SK-N-SH (cell line): ENCODE data around the gene SRGN. TPM values are rescaled to one million over a fixed set of nuclear protein-coding genes. Genes with fewer than 3 reads are reported as not detected.

Source experiments
- CTCF ChIA-PET: fragments of 300-600, 350-600 bp; formaldehyde crosslinking; extraction: SDS; loops from one replicate; lab custom pipeline; 2021; lab: Yijun Ruan, JAX
- POLR2A ChIA-PET: fragments of 350-600 bp; sonication (Branson Sonifier 250); formaldehyde crosslinking; extraction: SDS; loops from one replicate; lab custom pipeline; 2020; ENCODE audit warnings: antibody characterized with exemption, inconsistent platforms; lab: Yijun Ruan, JAX
- DNase-seq: peaks from one replicate; pipeline ENCODE4 v3.0.0; 2012
- H2AFZ ChIP-seq: fragments of 200-600 bp; sonication (generic); 2 replicates; pipeline ENCODE4 v1.8.1; 2016; ENCODE audit warnings: antibody characterized with exemption, mild to moderate bottlenecking, low read depth
- H3F3A ChIP-seq: fragments of 200-600 bp; sonication (generic); replicated peaks from 2 replicates; pipeline ENCODE3; 2016; ENCODE audit warnings: antibody characterized with exemption, mild to moderate bottlenecking; ENCODE audit not compliant: insufficient read depth
- H3K27ac ChIP-seq, 2 experiments: fragments of 200-500 bp in 1 of 2; fragments of 200-600 bp in 1 of 2; sonication (Bioruptor generic) in 1 of 2; sonication (generic), shearing (Covaris generic) in 1 of 2; 2 replicates each; pipeline versions ENCODE4 v1.5.1 to v1.6.1; 2014 to 2016; ENCODE audit warnings: low read depth in 2 of 2, inconsistent platforms in 1 of 2, low read length in 1 of 2, mild to moderate bottlenecking in 1 of 2, mixed read lengths in 1 of 2
- H3K27me3 ChIP-seq: fragments of 200-600 bp; sonication (generic), shearing (Covaris generic); 2 replicates; pipeline ENCODE4 v1.6.1; 2016; ENCODE audit warnings: mixed run types; ENCODE audit not compliant: insufficient read depth
- H3K36me3 ChIP-seq, 2 experiments: fragments of 200-500 bp in 1 of 2; fragments of 200-600 bp in 1 of 2; sonication (Bioruptor generic) in 1 of 2; sonication (generic) in 1 of 2; replicated peaks in 1 of 2; 2 replicates each; pipeline versions ENCODE3 to v1.5.1; 2014 to 2016; ENCODE audit warnings: low read length in 1 of 2, mild to moderate bottlenecking in 1 of 2; ENCODE audit not compliant: insufficient read depth in 2 of 2, control insufficient read depth in 1 of 2
- H3K4me1 ChIP-seq, 2 experiments: fragments of 200-500 bp in 1 of 2; fragments of 200-600 bp in 1 of 2; sonication (Bioruptor generic) in 1 of 2; sonication (generic), shearing (Covaris generic) in 1 of 2; 2 replicates each; pipeline versions ENCODE4 v1.5.1 to v1.6.1; 2014 to 2016; ENCODE audit warnings: low read depth in 1 of 2, low read length in 1 of 2, mixed run types in 1 of 2; ENCODE audit not compliant: insufficient read depth in 2 of 2, control insufficient read depth in 1 of 2
- H3K4me2 ChIP-seq: fragments of 200-600 bp; sonication (generic), shearing (Covaris generic); 2 replicates; pipeline ENCODE4 v1.6.1; 2017; ENCODE audit warnings: mixed run types
- H3K4me3 ChIP-seq, 2 experiments: fragments of 200-500 bp in 1 of 2; fragments of 200-600 bp in 1 of 2; sonication (Bioruptor generic) in 1 of 2; sonication (generic), shearing (Covaris generic) in 1 of 2; 2 replicates each; pipeline versions ENCODE4 v1.5.1 to v1.8.1; 2014 to 2016; ENCODE audit warnings: low read depth in 2 of 2, inconsistent platforms in 1 of 2, low read length in 1 of 2, mild to moderate bottlenecking in 1 of 2, mixed read lengths in 1 of 2, moderate library complexity in 1 of 2
- H3K79me2 ChIP-seq: fragments of 200-600 bp; sonication (generic); 2 replicates; pipeline ENCODE4 v1.8.1; 2017; ENCODE audit warnings: mild to moderate bottlenecking; ENCODE audit not compliant: insufficient read depth
- H3K9ac ChIP-seq: fragments of 200-600 bp; sonication (generic); 2 replicates; pipeline ENCODE4 v1.6.1; 2017; ENCODE audit warnings: mixed run types
- H3K9me2 ChIP-seq: fragments of 200-600 bp; sonication (generic); 2 replicates; pipeline ENCODE4 v1.6.1; 2017; ENCODE audit warnings: mixed run types
- H3K9me3 ChIP-seq: fragments of 200-600 bp; sonication (generic); 2 replicates; pipeline ENCODE4 v1.6.1; 2017; ENCODE audit warnings: mixed run types, mild to moderate bottlenecking, moderate library complexity
- H4K20me1 ChIP-seq: fragments of 200-600 bp; sonication (generic); 2 replicates; pipeline ENCODE4 v1.6.1; 2017; ENCODE audit warnings: mild to moderate bottlenecking, mixed run types; ENCODE audit not compliant: insufficient read depth
- EZH2phosphoT487 ChIP-seq: fragments of 200-600 bp; sonication (generic); IDR thresholded peaks from 2 replicates; pipeline ENCODE4 v1.6.1; 2017; ENCODE audit warnings: low read depth, mixed run types, mild to moderate bottlenecking, antibody characterized with exemption, moderate library complexity, borderline replicate concordance
- FOSL2 ChIP-seq: IDR thresholded peaks from 2 replicates; pipeline ENCODE4 v1.4.0; 2012; ENCODE audit warnings: low read depth, mild to moderate bottlenecking, moderate library complexity, borderline replicate concordance
- FOXJ3 ChIP-seq: sonication (generic); formaldehyde crosslinking; IDR thresholded peaks from 2 replicates; pipeline ENCODE4 v1.5.1; 2020; ENCODE audit warnings: mild to moderate bottlenecking, missing genetic modification reagents
- MXI1 ChIP-seq: IDR thresholded peaks from 2 replicates; pipeline ENCODE4 v1.6.1; 2012; ENCODE audit warnings: mild to moderate bottlenecking, low read depth, low read length, improper control_type of control experiment
- POLR2AphosphoS5 ChIP-seq: IDR thresholded peaks from 2 replicates; pipeline ENCODE4 v1.6.1; 2012; ENCODE audit warnings: low read depth, low read length
- REST ChIP-seq: IDR thresholded peaks from 2 replicates; pipeline ENCODE4 v1.6.1; 2012; ENCODE audit warnings: mild to moderate bottlenecking, low read depth, low read length, moderate library complexity
- RFX5 ChIP-seq: IDR thresholded peaks from 2 replicates; pipeline ENCODE4 v1.6.1; 2012; ENCODE audit warnings: mild to moderate bottlenecking, improper control_type of control experiment, low read length
- SIN3A ChIP-seq: IDR thresholded peaks from 2 replicates; pipeline ENCODE4 v1.6.1; 2012; ENCODE audit warnings: low read depth, mild to moderate bottlenecking, low read length, moderate library complexity, borderline replicate concordance
- SMC3 ChIP-seq: IDR thresholded peaks from 2 replicates; pipeline ENCODE4 v1.6.1; 2012; ENCODE audit warnings: low read depth, low read length, improper control_type of control experiment
- TEAD4 ChIP-seq: IDR thresholded peaks from 2 replicates; pipeline ENCODE4 v1.4.0; 2012; ENCODE audit warnings: mild to moderate bottlenecking, borderline replicate concordance; ENCODE audit not compliant: insufficient read depth
- ZBTB33 ChIP-seq: IDR thresholded peaks from 2 replicates; pipeline ENCODE4 v1.4.0; 2012; ENCODE audit warnings: low read depth, borderline replicate concordance
- whole genome bisulfite sequencing: methylation state at CpG from one replicate; pipeline ENCODE4 v1.1.6; 2017; ENCODE audit warnings: low lambda C conversion rate; 5-methylcytosine and 5-hydroxymethylcytosine counted together
- polyA plus RNA-seq, 3 experiments: library from polyadenylated mRNA; depleted of rRNA; stranded (reverse); fragments of >200 nt; gene quantifications; 2 replicates each; pipeline ENCODE4 v1.2.3, GENCODE V29; 2012
- TF ChIP-seq, protein P1 (sequence below): IDR thresholded peaks from 2 replicates; pipeline ENCODE4; 2012

The SRGN gene
- polyA plus RNA-seq, 1 of the 3 experiments (the other 2 are of a cell fraction): 0.10 TPM

DNA sequence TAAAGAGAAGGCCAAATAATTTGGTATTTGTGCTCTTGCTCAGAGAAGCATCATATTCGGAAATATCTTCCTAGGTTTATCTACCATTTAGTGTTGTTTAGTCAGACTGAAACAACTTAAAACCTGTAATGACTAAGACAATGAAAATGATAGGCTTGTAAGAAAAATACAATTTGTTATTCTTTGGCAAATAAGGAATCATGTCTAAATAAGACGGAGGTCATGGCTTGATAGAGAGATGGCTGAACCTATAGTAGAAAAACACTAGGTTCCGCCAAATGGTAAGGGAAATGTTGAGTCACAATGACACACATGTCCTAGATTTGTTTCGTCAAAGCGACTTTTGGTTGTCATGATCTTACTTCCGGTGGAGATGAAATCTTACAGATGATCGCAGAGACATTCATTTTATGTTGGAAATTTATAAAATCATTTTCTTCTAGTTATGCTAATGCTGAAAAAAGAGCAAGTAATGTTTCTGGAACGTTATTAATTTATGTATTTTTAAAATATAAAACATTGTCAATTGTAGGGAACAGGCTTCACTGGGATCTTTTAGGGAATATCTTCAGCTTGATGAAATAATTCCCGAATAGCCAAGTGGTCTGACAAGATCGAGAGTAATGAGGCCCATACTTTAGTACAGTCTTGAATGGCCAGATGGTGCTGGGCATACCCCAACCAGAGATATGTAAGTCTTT lies 1.0 kb downstream of the SRGN start:
- DNase-seq: no peak
- no peak overlapping the region for H3K4me3 ChIP-seq
- H3K79me2 ChIP-seq: no peaks in the 10 kb centered on the region
- no peaks in the 10 kb centered on the region for H3K9me2 ChIP-seq
- no peaks in the 10 kb centered on the region for H3K9me3 ChIP-seq
- no peaks in the 10 kb centered on the region for H3K27me3 ChIP-seq
- H3K27ac ChIP-seq: peak overlapping the region in 1 of 2 experiments; percentile 7; a peak in 1 of 4 replicates
- WGBS: 75% methylated on average over 10 of the region's 10 CpGs
- POLR2A ChIA-PET: no interaction called here
- no peaks in the 10 kb centered on the region for H3K4me1 ChIP-seq
- peaks cover 7% of the 10 kb centered on the region for H3F3A ChIP-seq
- CTCF ChIA-PET: no interaction called here
- H3K36me3 ChIP-seq: no peaks in the 10 kb centered on the region
- H2AFZ ChIP-seq: peak overlapping the region; percentile 39; the same call in 1 of the 2 replicates
- no peak overlapping the region for H3K9ac ChIP-seq
- no peaks in the 10 kb centered on the region for H4K20me1 ChIP-seq
- TF ChIP-seq EZH2phosphoT487: no peak
- no peak for TF ChIP-seq MXI1
- no peak for TF ChIP-seq REST
- no peak for TF ChIP-seq POLR2AphosphoS5
- no peak for TF ChIP-seq FOSL2
- TF ChIP-seq SMC3: no peak
- no peak for TF ChIP-seq TEAD4
- TF ChIP-seq ZBTB33: no peak
- TF ChIP-seq, protein P1, sequence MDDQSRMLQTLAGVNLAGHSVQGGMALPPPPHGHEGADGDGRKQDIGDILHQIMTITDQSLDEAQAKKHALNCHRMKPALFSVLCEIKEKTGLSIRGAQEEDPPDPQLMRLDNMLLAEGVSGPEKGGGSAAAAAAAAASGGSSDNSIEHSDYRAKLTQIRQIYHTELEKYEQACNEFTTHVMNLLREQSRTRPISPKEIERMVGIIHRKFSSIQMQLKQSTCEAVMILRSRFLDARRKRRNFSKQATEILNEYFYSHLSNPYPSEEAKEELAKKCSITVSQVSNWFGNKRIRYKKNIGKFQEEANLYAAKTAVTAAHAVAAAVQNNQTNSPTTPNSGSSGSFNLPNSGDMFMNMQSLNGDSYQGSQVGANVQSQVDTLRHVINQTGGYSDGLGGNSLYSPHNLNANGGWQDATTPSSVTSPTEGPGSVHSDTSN: no peak
- no peak for TF ChIP-seq FOXJ3 (CRISPR knock-in tag)
- no peak for TF ChIP-seq RFX5
- TF ChIP-seq SIN3A: no peak
- H3K4me2 ChIP-seq: no peak overlapping the region
